Smooth muscle cell (in vitro differentiated cells): Measurements from ENCODE around the gene PTRH1. TPM values are rescaled to one million over a fixed set of nuclear protein-coding genes. Genes with fewer than 3 reads are reported as not detected.

Source experiments
- DNase-seq: peaks from one replicate; lab custom pipeline; 2025; ENCODE audit not compliant: unreplicated experiment; lab: John Stamatoyannopoulos, UW
- H2AFZ ChIP-seq: fragments of 200-600 bp; sonication (generic); 2 replicates; pipeline ENCODE4 v1.6.0; 2016; ENCODE audit warnings: antibody characterized with exemption, low read depth, mild to moderate bottlenecking
- H3F3A ChIP-seq: fragments of 200-600 bp; sonication (generic); 2 replicates; pipeline ENCODE4 v1.6.0; 2017; ENCODE audit warnings: antibody characterized with exemption, low read depth
- H3K27ac ChIP-seq: fragments of 200-600 bp; sonication (generic); 2 replicates; pipeline ENCODE4 v1.5.1; 2016; ENCODE audit warnings: low read depth, mild to moderate bottlenecking
- H3K27me3 ChIP-seq: fragments of 200-600 bp; sonication (generic); 2 replicates; pipeline ENCODE4 v1.6.1; 2016; ENCODE audit warnings: low read depth, mild to moderate bottlenecking
- H3K36me3 ChIP-seq: fragments of 200-600 bp; sonication (generic); 2 replicates; pipeline ENCODE4 v1.5.1; 2016; ENCODE audit warnings: low read depth
- H3K4me1 ChIP-seq: fragments of 200-600 bp; sonication (generic); 2 replicates; pipeline ENCODE4 v1.5.1; 2016; ENCODE audit warnings: low read depth
- H3K4me2 ChIP-seq: fragments of 200-600 bp; sonication (generic); 2 replicates; pipeline ENCODE4 v1.6.0; 2016; ENCODE audit warnings: mild to moderate bottlenecking
- H3K4me3 ChIP-seq: fragments of 200-600 bp; sonication (generic); 2 replicates; pipeline ENCODE4 v1.5.1; 2016; ENCODE audit warnings: mild to moderate bottlenecking
- H3K79me2 ChIP-seq: fragments of 200-600 bp; sonication (generic); 2 replicates; pipeline ENCODE4 v1.6.0; 2016; ENCODE audit warnings: low read depth, mild to moderate bottlenecking
- H3K9ac ChIP-seq: fragments of 200-600 bp; sonication (generic); 2 replicates; pipeline ENCODE4 v1.6.0; 2016; ENCODE audit warnings: low read depth
- H3K9me3 ChIP-seq: fragments of 200-600 bp; sonication (generic); replicated peaks from 2 replicates; pipeline ENCODE4 v1.5.1; 2016; ENCODE audit warnings: low read depth
- H4K20me1 ChIP-seq: fragments of 200-600 bp; sonication (generic); 2 replicates; pipeline ENCODE4 v1.6.0; 2016; ENCODE audit warnings: low read depth
- CTCF ChIP-seq: fragments of 200-600 bp; sonication (generic); IDR thresholded peaks from 2 replicates; pipeline ENCODE4 v1.5.1; 2017; ENCODE audit warnings: borderline replicate concordance, mild to moderate bottlenecking, antibody characterized with exemption; ENCODE audit not compliant: insufficient read depth, poor library complexity, severe bottlenecking
- WGBS: methylation state at CpG from one replicate; pipeline ENCODE4 v1.1.7; 2016; ENCODE audit warnings: low lambda C conversion rate; 5-methylcytosine and 5-hydroxymethylcytosine counted together
- polyA plus RNA-seq: library from polyadenylated mRNA; unstranded; fragments of >200 nt; fragmentation: Nextera tagmentation; extraction: Ambion mirVana; gene quantifications from 2 replicates; pipeline ENCODE4 v1.2.1, GENCODE V29; 2016
- total RNA-seq: library from RNA; depleted of rRNA; stranded (reverse); fragments of >200 nt; gene quantifications from 2 replicates; pipeline ENCODE4 v1.2.3, GENCODE V29; 2014

PTRH1 gene
- total and polyA plus RNA-seq, 2 experiments from 2014 or later = 11.9 to 33.8 TPM

GRCh38 chr9:127694890-127695720 is 20.4 kb downstream of the PTRH1 start:
- TF ChIP-seq CTCF = no peak
- no peaks in the 10 kb centered on the region for H3K27me3 ChIP-seq
- H3K9ac ChIP-seq = no peak overlapping the region

GRCh38 chr9:127693697-127694096 is 21.8 kb downstream of the PTRH1 start:
- no peak for TF ChIP-seq CTCF
- H3K4me1 ChIP-seq = no peaks in the 10 kb centered on the region
- H4K20me1 ChIP-seq = no peaks in the 10 kb centered on the region
- no peak for DNase-seq
- H3K9ac ChIP-seq = no peak overlapping the region
- H3K36me3 ChIP-seq = no peaks in the 10 kb centered on the region
- WGBS = 94% methylated on average over 4 of the region's 4 CpGs
- no peak overlapping the region for H3K4me3 ChIP-seq
- H3K79me2 ChIP-seq = no peaks in the 10 kb centered on the region
- H3K4me2 ChIP-seq = no peak overlapping the region
- H3K27me3 ChIP-seq = no peaks in the 10 kb centered on the region
- no peaks in the 10 kb centered on the region for H3K9me3 ChIP-seq
- peaks cover 6% of the 10 kb centered on the region for H3F3A ChIP-seq
- no peak overlapping the region for H2AFZ ChIP-seq
- no peak overlapping the region for H3K27ac ChIP-seq

More at GRCh38 chr9:127694890-127695720, 20.4 kb downstream of the PTRH1 start:
- Histone ChIP-seq H3K9me3 (no peaks in the 10 kb centered on the region), H3K27ac (no peak overlapping the region), H3F3A (peaks cover 6% of the 10 kb centered on the region), H3K4me3 (no peak overlapping the region), H3K4me1 (no peaks in the 10 kb centered on the region), H3K79me2 (no peaks in the 10 kb centered on the region), H3K4me2 (no peak overlapping the region), H4K20me1 (no peaks in the 10 kb centered on the region), H2AFZ (no peak overlapping the region), H3K36me3 (no peaks in the 10 kb centered on the region)
- WGBS = 90% methylated on average over 9 of the region's 9 CpGs
- DNase-seq = no peak

GRCh38 chr9:127693143-127693542 is 22.3 kb downstream of the PTRH1 start:
- no peak overlapping the region for H3K27ac ChIP-seq

More at GRCh38 chr9:127693143-127693542, 22.3 kb downstream of the PTRH1 start:
- Histone ChIP-seq H3K79me2 (no peaks in the 10 kb centered on the region), H3F3A (peaks cover under 1% of the 10 kb centered on the region), H3K36me3 (no peaks in the 10 kb centered on the region), H2AFZ (no peak overlapping the region), H3K9ac (no peak overlapping the region), H3K9me3 (no peaks in the 10 kb centered on the region), H3K4me2 (no peak overlapping the region), H3K27me3 (no peaks in the 10 kb centered on the region), H4K20me1 (no peaks in the 10 kb centered on the region), H3K4me1 (no peaks in the 10 kb centered on the region), H3K4me3 (no peak overlapping the region)
- no peak for TF ChIP-seq CTCF
- WGBS = 92% methylated on average over 10 of the region's 10 CpGs
- DNase-seq = no peak
